Body of pancreas (tissue), 4 donors: ENCODE results near the gene IMP4. TPM values are rescaled to one million over a fixed set of nuclear protein-coding genes. Genes with fewer than 3 reads are reported as not detected.

ENCODE experiments used
- ATAC-seq: fragments of 150-250 bp; one replicate; pipeline ENCODE4 v1.9.1; 2016
- DNase-seq, 4 donors: peaks; one replicate each; pipeline ENCODE4 v3.0.0-alpha.2; 2019
- H3K27ac ChIP-seq, 4 donors: fragments of 200-600 bp; sonication (generic); 1 replicate in 3 of 4; 2 replicates in 1 of 4; pipeline versions ENCODE4 v1.5.1 to v1.6.1; 2016 to 2019; ENCODE audit warnings: mild to moderate bottlenecking in 1 of 4, mixed read lengths in 1 of 4, moderate library complexity in 1 of 4
- H3K27me3 ChIP-seq, 2 donors: fragments of 200-600 bp; sonication (generic); one replicate each; pipeline ENCODE4 v1.6.0; 2016; ENCODE audit warnings: mild to moderate bottlenecking in 1 of 2
- H3K36me3 ChIP-seq, 2 donors: fragments of 200-600 bp; sonication (generic); replicated peaks in 1 of 2; 2 replicates each; pipeline ENCODE4 v1.5.1; 2016; ENCODE audit warnings: low read depth in 2 of 2; ENCODE audit not compliant: insufficient read depth in 1 of 2
- H3K4me1 ChIP-seq: fragments of 200-600 bp; sonication (generic); one replicate; pipeline ENCODE4 v1.6.0; 2016
- H3K4me3 ChIP-seq, 2 donors: fragments of 200-600 bp; sonication (generic); 1 replicate in 1 of 2; 2 replicates in 1 of 2; pipeline ENCODE4 v1.5.1; 2016 to 2019
- H3K9me3 ChIP-seq, 3 donors: fragments of 200-600 bp; sonication (generic); 1 replicate in 2 of 3; 2 replicates in 1 of 3; pipeline ENCODE4 v1.5.1; 2016
- POLR2A ChIP-seq, 3 donors: fragments of 450-650 bp; IDR thresholded peaks; one replicate each; pipeline ENCODE4 v1.6.1; 2016; ENCODE audit warnings: antibody characterized with exemption in 3 of 3, mild to moderate bottlenecking in 2 of 3
- WGBS, 2 donors: methylation state at CpG; one replicate each; pipeline ENCODE4 v1.1.5; 2017; 5-methylcytosine and 5-hydroxymethylcytosine counted together
- intact Hi-C: fragments of 100-400 bp; cut with DNase I; formaldehyde crosslinking; loops from one replicate; pipeline ENCODE4 v1.15.1; 2023
- total RNA-seq, 2 donors: library from RNA; depleted of rRNA; stranded (reverse); fragments of >200 nt; gene quantifications; one replicate each; pipeline ENCODE4 v1.1.0, GENCODE V29; 2016
- TF ChIP-seq, protein P1 (sequence below), 7 experiments: fragments of 450-650 bp in 4 of 7; fragments of 200-600 bp in 3 of 7; sonication (generic) in 3 of 7; IDR thresholded peaks; one replicate each; pipeline ENCODE4 v1.5.1; 2016 to 2019; ENCODE audit warnings: antibody characterized with exemption in 7 of 7

The IMP4 gene
- total RNA-seq, 2 donors from 2014 or later, result 77.5 to 78.1 TPM

DNA sequence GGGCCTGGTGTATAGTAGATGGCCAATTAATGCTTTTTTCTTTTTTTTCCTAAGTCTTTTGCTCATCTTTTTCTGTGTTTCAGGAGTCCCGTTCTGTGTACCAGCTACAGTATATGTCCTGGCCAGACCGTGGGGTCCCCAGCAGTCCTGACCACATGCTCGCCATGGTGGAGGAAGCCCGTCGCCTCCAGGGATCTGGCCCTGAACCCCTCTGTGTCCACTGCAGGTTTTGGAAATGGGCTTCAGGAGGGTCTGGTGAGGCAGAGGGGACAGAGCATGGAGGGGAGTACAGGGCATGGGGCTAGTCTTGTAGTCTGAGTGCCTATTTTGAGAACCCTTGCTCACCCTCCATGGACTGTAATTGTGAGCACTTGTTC, 27.3 kb downstream of the IMP4 start:
- no peak for DNase-seq
- intact Hi-C loops, result no loop called here
- no peaks in the 10 kb centered on the region for H3K27me3 ChIP-seq
- no peaks in the 10 kb centered on the region for H3K9me3 ChIP-seq
- no peak overlapping the region for H3K4me3 ChIP-seq
- peaks cover 0 to 2% of the 10 kb centered on the region in 2 donors for H3K36me3 ChIP-seq
- no peak overlapping the region for H3K27ac ChIP-seq
- no peak for TF ChIP-seq POLR2A (IDR thresholded peaks at IDR 0.05)
- TF ChIP-seq, protein P1, sequence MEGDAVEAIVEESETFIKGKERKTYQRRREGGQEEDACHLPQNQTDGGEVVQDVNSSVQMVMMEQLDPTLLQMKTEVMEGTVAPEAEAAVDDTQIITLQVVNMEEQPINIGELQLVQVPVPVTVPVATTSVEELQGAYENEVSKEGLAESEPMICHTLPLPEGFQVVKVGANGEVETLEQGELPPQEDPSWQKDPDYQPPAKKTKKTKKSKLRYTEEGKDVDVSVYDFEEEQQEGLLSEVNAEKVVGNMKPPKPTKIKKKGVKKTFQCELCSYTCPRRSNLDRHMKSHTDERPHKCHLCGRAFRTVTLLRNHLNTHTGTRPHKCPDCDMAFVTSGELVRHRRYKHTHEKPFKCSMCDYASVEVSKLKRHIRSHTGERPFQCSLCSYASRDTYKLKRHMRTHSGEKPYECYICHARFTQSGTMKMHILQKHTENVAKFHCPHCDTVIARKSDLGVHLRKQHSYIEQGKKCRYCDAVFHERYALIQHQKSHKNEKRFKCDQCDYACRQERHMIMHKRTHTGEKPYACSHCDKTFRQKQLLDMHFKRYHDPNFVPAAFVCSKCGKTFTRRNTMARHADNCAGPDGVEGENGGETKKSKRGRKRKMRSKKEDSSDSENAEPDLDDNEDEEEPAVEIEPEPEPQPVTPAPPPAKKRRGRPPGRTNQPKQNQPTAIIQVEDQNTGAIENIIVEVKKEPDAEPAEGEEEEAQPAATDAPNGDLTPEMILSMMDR (IDR thresholded peaks at IDR 0.05), result no peak
- WGBS, 2 donors, result 94 to 95% methylated on average over 5 of the region's 5 CpGs
- ATAC-seq, result no peak
- H3K4me1 ChIP-seq, result peaks cover 30% of the 10 kb centered on the region

DNA sequence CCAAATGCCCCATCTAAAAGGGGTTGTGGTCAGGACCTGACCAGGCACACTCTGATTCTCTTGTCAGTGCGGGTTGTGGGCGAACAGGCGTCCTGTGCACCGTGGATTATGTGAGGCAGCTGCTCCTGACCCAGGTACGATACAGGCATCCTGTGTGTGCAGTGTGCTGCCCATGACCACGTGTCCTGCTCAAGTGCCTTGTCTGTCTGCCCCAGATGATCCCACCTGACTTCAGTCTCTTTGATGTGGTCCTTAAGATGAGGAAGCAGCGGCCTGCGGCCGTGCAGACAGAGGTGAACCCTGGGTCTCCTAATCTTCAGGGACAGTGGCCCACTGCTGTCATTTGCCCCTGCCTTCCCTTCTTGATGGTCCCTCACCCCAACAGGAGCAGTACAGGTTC, 27.8 kb downstream of the IMP4 start:
- DNase-seq, result no peak
- ATAC-seq, result no peak
- Histone ChIP-seq H3K4me3 (no peak overlapping the region), H3K27ac (no peak overlapping the region), H3K36me3 (peaks cover 0 to 2% of the 10 kb centered on the region in 2 donors), H3K27me3 (no peaks in the 10 kb centered on the region), H3K9me3 (no peaks in the 10 kb centered on the region), H3K4me1 (peaks cover 30% of the 10 kb centered on the region)
- intact Hi-C loops, result no loop called here
- WGBS, 2 donors, result 84 to 100% methylated on average over 3 to 9 of the region's 9 CpGs
- TF ChIP-seq, protein P1 (IDR thresholded peaks at IDR 0.05), result no peak
- no peak for TF ChIP-seq POLR2A (IDR thresholded peaks at IDR 0.05)

DNA sequence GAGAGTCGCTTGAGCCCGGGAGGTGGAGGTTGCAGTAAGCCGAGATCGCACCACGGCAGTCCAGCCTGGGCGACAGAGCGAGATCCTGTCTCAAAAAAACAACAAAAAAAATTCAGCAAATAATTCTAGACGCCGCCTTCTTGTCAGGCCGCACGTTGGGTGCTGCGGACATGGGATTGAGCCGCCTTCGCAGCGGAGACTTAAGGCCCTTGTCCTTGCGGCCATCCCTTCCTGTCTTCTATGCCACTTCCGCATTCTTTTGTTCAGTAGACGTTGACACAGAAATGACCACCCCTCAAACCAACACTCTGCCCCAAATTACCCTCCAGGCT, 29.0 kb downstream of the IMP4 start:
- Histone ChIP-seq H3K4me3 (peak overlapping the region; percentile 88), H3K9me3 (no peaks in the 10 kb centered on the region), H3K36me3 (peaks cover 0 to 2% of the 10 kb centered on the region in 2 donors), H3K27me3 (no peaks in the 10 kb centered on the region), H3K4me1 (peaks cover 30% of the 10 kb centered on the region), H3K27ac (peak overlapping the region; percentile 58 to 88 (median 78))
- DNase-seq (peak in 1 of 4 donors; percentile 28), ATAC-seq (peak; percentile 34)
- intact Hi-C loops, result no loop called here
- TF ChIP-seq, protein P1 (IDR thresholded peaks at IDR 0.05), result no peak
- TF ChIP-seq POLR2A (IDR thresholded peaks at IDR 0.05), result peak in 1 of 3 donors; percentile 48
- WGBS, 2 donors, result 32 to 37% methylated on average over 18 of the region's 18 CpGs

DNA sequence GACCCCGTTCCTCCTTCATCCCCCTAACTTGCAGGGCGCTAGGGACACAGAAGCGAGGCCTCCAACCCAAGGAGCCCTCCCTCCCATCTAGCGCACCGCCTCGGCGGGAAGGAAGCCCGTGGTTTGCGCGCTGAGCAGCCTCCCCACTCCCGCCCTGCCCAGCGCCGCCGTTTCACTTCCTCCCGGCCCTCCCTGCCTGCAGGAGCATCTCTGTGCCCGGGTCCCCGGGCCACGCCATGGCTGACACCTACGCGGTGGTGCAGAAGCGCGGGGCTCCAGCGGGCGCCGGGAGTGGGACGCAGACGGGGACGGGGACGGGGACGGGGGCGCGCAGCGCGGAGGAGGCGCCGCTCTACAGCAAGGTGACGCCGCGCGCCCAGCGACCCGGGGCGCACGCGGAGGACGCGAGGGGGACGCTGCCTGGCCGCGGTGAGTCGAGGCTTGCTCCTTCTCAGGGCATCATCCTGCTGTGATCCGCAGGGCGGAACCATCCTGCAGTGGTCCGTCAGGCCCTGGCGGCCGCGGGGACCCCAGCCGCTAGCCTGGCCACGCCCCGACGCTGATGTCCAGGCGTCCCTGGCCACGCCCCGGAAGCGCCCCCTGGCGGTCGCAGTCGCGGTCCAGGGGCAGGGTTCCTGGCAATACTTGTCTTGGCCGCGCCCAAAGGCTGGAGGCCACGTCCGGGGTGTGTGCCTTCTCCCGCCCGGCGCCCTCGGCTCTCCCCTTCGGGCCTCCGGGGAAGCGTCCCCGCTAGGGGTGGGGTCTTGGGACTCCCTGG, 29.5 kb downstream of the IMP4 start:
- TF ChIP-seq, protein P1 (IDR thresholded peaks at IDR 0.05), result peak; percentile 90 to 96 (median 92)
- TF ChIP-seq POLR2A (IDR thresholded peaks at IDR 0.05), result peak; percentile 54 to 75 (median 64)
- Histone ChIP-seq H3K9me3 (no peaks in the 10 kb centered on the region), H3K4me1 (peaks cover 30% of the 10 kb centered on the region), H3K36me3 (peaks cover 0 to 2% of the 10 kb centered on the region in 2 donors), H3K4me3 (peak overlapping the region; percentile 88), H3K27me3 (no peaks in the 10 kb centered on the region), H3K27ac (peak overlapping the region; percentile 58 to 88 (median 78))
- intact Hi-C loops, result no loop called here
- DNase-seq, result peak; percentile 90 to 93 (median 90)
- 1 to 5% methylated on average over 8 to 75 of the region's 81 CpGs for WGBS, 2 donors
- ATAC-seq, result peak; percentile 94
